Activated naive CD4-positive, alpha-beta T cell treated with anti-CD3 and anti-CD28 coated beads for 36 hours (primary cell): ENCODE results near the gene ATOH8. TPM values are rescaled to one million over a fixed set of nuclear protein-coding genes. Genes with fewer than 3 reads are reported as not detected.

Source experiments
- CTCF ChIA-PET: fragments of 350-600 bp; sonication (Branson Sonifier 250); formaldehyde crosslinking; loops from one replicate; lab custom pipeline; 2021; ENCODE audit warnings: antibody characterized with exemption; lab: Charles Lee
- DNase-seq: peaks from one replicate; pipeline ENCODE4 v3.0.0-alpha.2; 2020
- H3K27ac Mint-ChIP-seq: one replicate; pipeline ENCODE4 v1.8.0; 2021; ENCODE audit warnings: mild to moderate bottlenecking, mixed read lengths
- H3K27me3 Mint-ChIP-seq: one replicate; pipeline ENCODE4 v1.8.0; 2021; ENCODE audit warnings: low read depth, mixed read lengths
- H3K36me3 Mint-ChIP-seq: one replicate; pipeline ENCODE4 v1.8.0; 2021; ENCODE audit warnings: low read depth, mixed read lengths
- H3K4me1 Mint-ChIP-seq: one replicate; pipeline ENCODE4 v1.8.0; 2021; ENCODE audit warnings: low read depth, mixed read lengths
- H3K4me3 Mint-ChIP-seq: one replicate; pipeline ENCODE4 v1.8.0; 2021; ENCODE audit warnings: mild to moderate bottlenecking, moderate library complexity, mixed read lengths
- H3K9me3 Mint-ChIP-seq: one replicate; pipeline ENCODE4 v1.8.0; 2021; ENCODE audit warnings: mixed read lengths
- intact Hi-C: fragments of 100-400 bp; cut with micrococcal nuclease; formaldehyde crosslinking; loops from one replicate; pipeline ENCODE4 v1.15.1; 2023
- total RNA-seq, 2 experiments: library from RNA; stranded (reverse); gene quantifications; one replicate each; pipeline ENCODE4 v1.2.3, GENCODE V29; 2021

Gene ATOH8
- total RNA-seq, 2 experiments from 2014 or later: not detected

GRCh38 chr2:85750587-85751575, 2.9 kb upstream of the ATOH8 start:
- peaks cover 14% of the 10 kb centered on the region for H3K4me1 Mint-ChIP-seq
- no peaks in the 10 kb centered on the region for H3K36me3 Mint-ChIP-seq
- H3K9me3 Mint-ChIP-seq: no peaks in the 10 kb centered on the region
- intact Hi-C loops: loop anchor here (1.0 to 5.0 kb wide), 5 partner anchors 22 to 331 kb away; partner anchors contain the start of gene ST3GAL5
- CTCF ChIA-PET: interaction anchor here (0.5 to 6.0 kb wide), 20 partner anchors 8 to 380 kb away, joined by 3 to 41 read pairs (median 4); no protein-coding TSS in a partner anchor
- H3K27ac Mint-ChIP-seq: no peak overlapping the region
- peak; percentile 76 for DNase-seq
- peaks cover 58% of the 10 kb centered on the region for H3K27me3 Mint-ChIP-seq
- H3K4me3 Mint-ChIP-seq: no peak overlapping the region

- H3K4me3 Mint-ChIP-seq: no peak overlapping the region
- H3K27me3 Mint-ChIP-seq: peaks cover 58% of the 10 kb centered on the region
- no peak overlapping the region for H3K27ac Mint-ChIP-seq
Measured at GRCh38 chr2:85751627-85752026, 2.2 kb upstream of the ATOH8 start.

DNA sequence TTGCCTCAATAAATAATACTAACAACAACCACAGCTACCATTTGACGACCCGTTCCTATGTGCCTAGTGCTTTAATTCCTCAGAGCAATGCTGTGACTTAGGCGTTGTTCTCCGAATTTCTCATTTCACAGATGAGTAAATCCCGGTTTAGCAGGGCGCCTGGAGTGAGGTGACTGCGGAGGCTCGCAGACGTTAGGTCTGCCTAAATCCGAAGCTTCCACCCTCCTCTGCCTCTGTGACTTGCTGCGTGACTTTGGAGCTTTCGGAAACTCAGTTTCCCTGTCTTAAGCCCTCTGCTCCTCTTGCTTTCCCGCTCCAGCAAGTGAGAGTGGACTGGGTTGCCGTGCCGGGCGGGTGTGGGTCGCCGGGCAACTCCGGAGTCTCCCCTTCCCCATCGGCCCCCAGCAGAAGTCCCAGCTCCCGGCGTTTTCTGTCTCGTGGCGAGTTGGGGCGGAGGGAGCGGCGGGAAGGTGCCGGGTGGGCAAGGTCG, 711 bp upstream of the ATOH8 start:
- intact Hi-C loops: loop anchor here (5.0 kb wide), 2 partner anchors 134 to 329 kb away; partner anchors contain the start of gene ST3GAL5
- no peaks in the 10 kb centered on the region for H3K36me3 Mint-ChIP-seq
- CTCF ChIA-PET: interaction anchor here (0.8 to 6.0 kb wide), 5 partner anchors 11 to 335 kb away, joined by 3 to 41 read pairs (median 3); no protein-coding TSS in a partner anchor
- peaks cover 14% of the 10 kb centered on the region for H3K4me1 Mint-ChIP-seq
- H3K27me3 Mint-ChIP-seq: peaks cover 63% of the 10 kb centered on the region
- DNase-seq: peak; percentile 17
- H3K27ac Mint-ChIP-seq: no peak overlapping the region
- H3K9me3 Mint-ChIP-seq: no peaks in the 10 kb centered on the region
- H3K4me3 Mint-ChIP-seq: no peak overlapping the region

More at GRCh38 chr2:85751627-85752026, 2.2 kb upstream of the ATOH8 start:
- Mint-ChIP-seq H3K4me1 (peaks cover 14% of the 10 kb centered on the region), H3K9me3 (no peaks in the 10 kb centered on the region), H3K36me3 (no peaks in the 10 kb centered on the region)
- DNase-seq: no peak
- intact Hi-C loops: loop anchor here (2.0 to 5.0 kb wide), 4 partner anchors 23 to 331 kb away; partner anchors contain the start of gene ST3GAL5
- CTCF ChIA-PET: interaction anchor here (0.9 to 6.0 kb wide), 12 partner anchors 9 to 285 kb away, joined by 3 to 41 read pairs (median 6); no protein-coding TSS in a partner anchor

DNA sequence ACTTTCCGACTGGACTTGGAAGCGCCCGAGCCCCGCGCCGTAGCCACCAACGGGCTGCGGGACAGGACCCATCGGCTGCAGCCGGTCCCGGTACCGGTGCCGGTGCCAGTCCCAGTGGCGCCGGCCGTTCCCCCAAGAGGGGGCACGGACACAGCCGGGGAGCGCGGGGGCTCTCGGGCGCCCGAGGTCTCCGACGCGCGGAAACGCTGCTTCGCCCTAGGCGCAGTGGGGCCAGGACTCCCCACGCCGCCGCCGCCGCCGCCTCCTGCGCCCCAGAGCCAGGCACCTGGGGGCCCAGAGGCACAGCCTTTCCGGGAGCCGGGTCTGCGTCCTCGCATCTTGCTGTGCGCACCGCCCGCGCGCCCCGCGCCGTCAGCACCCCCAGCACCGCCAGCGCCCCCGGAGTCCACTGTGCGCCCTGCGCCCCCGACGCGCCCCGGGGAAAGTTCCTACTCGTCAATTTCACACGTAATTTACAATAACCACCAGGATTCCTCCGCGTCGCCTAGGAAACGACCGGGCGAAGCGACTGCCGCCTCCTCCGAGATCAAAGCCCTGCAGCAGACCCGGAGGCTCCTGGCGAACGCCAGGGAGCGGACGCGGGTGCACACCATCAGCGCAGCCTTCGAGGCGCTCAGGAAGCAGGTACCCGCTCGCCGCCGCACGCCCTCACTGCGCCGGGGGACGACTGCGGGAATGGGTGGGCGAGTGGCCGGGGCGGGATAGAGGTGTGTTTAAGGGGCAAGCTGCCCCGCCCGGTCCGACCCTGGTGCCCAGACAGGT, 713 bp downstream of the ATOH8 start:
- Mint-ChIP-seq H3K36me3 (no peaks in the 10 kb centered on the region), H3K4me3 (peak overlapping the region; percentile 68), H3K9me3 (no peaks in the 10 kb centered on the region), H3K27me3 (peaks cover 62% of the 10 kb centered on the region), H3K27ac (no peak overlapping the region), H3K4me1 (peaks cover 14% of the 10 kb centered on the region)
- DNase-seq: peak; percentile 48
- CTCF ChIA-PET: interaction anchor here (2.2 to 6.0 kb wide), 2 partner anchors 25 to 59 kb away, joined by 7 to 41 read pairs; no protein-coding TSS in a partner anchor
- intact Hi-C loops: loop anchor here (5.0 kb wide), 2 partner anchors 133 to 328 kb away; partner anchors contain the start of gene ST3GAL5

DNA sequence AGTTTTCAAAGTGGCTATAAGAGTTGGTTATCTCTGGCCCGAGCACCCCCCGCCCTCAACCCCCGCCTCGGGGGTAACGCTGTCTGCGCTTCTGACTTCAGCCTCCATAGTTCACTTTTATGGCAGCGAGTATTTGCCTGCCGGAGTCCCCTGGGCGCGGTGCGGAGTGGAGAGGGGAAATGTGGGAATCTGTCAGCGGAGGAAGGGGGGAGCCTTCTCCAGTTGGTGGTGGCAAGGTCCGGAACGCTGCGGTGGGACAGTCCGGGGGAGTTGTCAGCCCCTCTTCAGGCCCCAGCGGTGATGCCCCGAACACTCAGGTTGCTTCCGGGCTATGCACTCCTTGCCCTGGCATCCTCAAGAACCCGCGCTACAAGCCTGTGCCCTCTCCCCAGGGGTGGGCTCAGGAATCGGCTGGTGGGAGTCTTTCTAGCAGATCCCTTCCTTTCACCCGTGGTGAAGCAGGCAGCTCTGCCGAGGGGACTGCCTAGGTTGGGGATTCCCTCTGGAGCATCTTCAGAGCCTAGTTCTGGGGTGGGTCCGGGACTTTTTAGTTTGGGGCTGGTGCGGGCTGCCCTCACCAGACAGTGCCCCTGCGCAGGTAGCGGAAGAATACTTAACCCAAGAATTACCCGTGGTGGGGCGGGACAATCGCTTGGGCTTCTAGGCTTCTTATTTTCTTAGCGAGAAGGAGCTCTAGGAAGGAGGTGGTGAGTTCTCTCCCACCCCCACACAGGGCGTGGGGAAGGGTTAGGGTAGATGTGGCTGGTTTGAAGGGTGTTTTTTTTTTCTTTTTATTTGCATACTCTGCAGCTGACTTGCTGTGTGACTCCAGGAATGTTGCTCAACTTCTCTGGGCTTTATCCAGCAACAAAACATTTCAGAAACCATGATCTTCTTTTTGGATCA, 1.6 kb downstream of the ATOH8 start:
- H3K4me1 Mint-ChIP-seq: peaks cover 14% of the 10 kb centered on the region
- peak; percentile 16 for DNase-seq
- H3K27me3 Mint-ChIP-seq: peaks cover 61% of the 10 kb centered on the region
- H3K36me3 Mint-ChIP-seq: no peaks in the 10 kb centered on the region
- intact Hi-C loops: no loop called here
- H3K4me3 Mint-ChIP-seq: peak overlapping the region; percentile 68
- CTCF ChIA-PET: interaction anchor here (1.1 to 1.4 kb wide), 2 partner anchors 8 to 10 kb away, joined by 3 to 4 read pairs; no protein-coding TSS in a partner anchor
- no peaks in the 10 kb centered on the region for H3K9me3 Mint-ChIP-seq
- H3K27ac Mint-ChIP-seq: no peak overlapping the region

DNA sequence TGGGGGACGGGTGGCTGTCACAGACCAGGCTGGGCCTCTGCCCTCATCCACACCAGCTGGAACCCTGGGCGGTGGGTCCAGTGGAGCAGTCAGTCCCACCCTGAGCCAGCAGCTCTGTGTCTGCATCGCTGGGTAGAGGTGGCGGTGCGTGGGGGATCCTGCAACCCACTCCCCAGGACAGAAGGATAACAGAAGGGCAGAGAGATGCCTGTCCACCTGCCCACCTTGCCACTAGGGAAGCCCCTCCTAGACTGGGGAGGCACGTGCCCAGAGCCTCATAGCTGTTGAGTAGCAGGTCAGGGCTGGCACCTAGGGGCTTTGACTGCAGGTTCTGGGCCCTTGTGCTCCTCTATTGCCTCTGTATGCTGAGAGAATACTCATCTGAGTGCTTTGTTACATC, 2.4 kb downstream of the ATOH8 start:
- intact Hi-C loops: no loop called here
- Mint-ChIP-seq H3K4me3 (no peak overlapping the region), H3K36me3 (no peaks in the 10 kb centered on the region), H3K9me3 (no peaks in the 10 kb centered on the region), H3K27ac (no peak overlapping the region), H3K27me3 (peaks cover 54% of the 10 kb centered on the region), H3K4me1 (peaks cover 14% of the 10 kb centered on the region)
- CTCF ChIA-PET: interaction anchor here (1.1 to 2.1 kb wide), 3 partner anchors 9 to 58 kb away, joined by 3 to 7 read pairs (median 4); no protein-coding TSS in a partner anchor
- no peak for DNase-seq

DNA sequence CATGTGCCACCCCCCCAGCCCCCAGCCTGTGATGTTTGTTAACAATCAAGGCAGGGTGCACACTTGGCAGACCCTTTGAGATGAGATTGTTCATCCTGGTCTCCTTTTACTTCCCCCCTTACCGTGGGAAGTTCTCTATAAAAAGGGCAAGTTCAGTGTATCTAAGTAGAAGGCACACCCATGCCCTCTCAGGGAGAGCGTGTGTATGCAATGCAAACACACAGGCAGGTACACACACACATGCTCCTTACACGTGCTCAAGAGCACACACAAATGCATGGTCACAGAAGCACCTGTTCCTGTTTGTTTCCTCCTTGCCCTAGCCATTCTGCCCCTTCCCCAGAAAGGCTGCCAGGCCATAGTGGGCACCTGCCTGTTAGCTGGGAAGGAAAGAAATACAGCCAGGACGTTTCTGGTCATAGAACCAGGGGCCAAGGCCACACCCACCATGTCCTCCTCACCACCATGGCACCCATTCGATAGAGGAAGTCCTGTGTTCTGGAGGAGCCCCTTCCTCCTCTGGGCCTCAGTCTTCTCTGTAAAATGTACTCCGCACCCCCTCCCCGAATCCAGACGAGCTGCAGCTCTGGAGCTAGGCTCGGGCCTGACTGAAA, 3.1 kb downstream of the ATOH8 start:
- Mint-ChIP-seq H3K27ac (no peak overlapping the region), H3K9me3 (no peaks in the 10 kb centered on the region), H3K4me3 (no peak overlapping the region), H3K36me3 (no peaks in the 10 kb centered on the region), H3K27me3 (peaks cover 47% of the 10 kb centered on the region), H3K4me1 (peaks cover 14% of the 10 kb centered on the region)
- intact Hi-C loops: no loop called here
- CTCF ChIA-PET: interaction anchor here (1.4 to 2.1 kb wide), 2 partner anchors 12 to 57 kb away, joined by 4 to 7 read pairs; no protein-coding TSS in a partner anchor
- no peak for DNase-seq

DNA sequence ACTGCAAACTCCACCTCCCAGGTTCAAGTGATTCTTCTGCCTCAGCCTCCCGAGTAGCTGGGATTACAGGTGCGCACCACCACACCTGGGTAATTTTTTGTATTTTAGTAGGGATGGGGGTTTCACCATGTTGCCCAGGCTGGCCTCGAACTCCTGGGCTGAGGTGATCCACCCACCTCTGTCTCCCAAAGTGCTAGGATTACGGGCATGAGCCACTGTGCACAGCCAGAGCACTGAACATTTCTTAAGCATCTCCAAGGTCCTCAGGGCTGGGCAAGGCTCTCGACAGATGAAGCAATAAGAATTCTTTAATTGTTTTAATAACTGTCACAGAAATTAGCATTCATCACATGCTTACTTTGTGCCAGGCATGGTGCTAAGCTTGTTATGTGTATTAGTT, 4.1 kb downstream of the ATOH8 start:
- no peak for DNase-seq
- CTCF ChIA-PET: interaction anchor here (2.1 kb wide), 1 partner anchor 56 kb away, joined by 7 read pairs; no protein-coding TSS in a partner anchor
- intact Hi-C loops: no loop called here
- Mint-ChIP-seq H3K9me3 (no peaks in the 10 kb centered on the region), H3K27ac (no peak overlapping the region), H3K4me3 (no peak overlapping the region), H3K27me3 (peaks cover 37% of the 10 kb centered on the region), H3K4me1 (peaks cover 14% of the 10 kb centered on the region), H3K36me3 (no peaks in the 10 kb centered on the region)

- Mint-ChIP-seq H3K36me3 (no peaks in the 10 kb centered on the region), H3K4me1 (peaks cover 12% of the 10 kb centered on the region), H3K4me3 (no peak overlapping the region), H3K27me3 (peaks cover 34% of the 10 kb centered on the region), H3K27ac (no peak overlapping the region), H3K9me3 (no peaks in the 10 kb centered on the region)
- intact Hi-C loops: no loop called here
- CTCF ChIA-PET: no interaction called here
- DNase-seq: no peak
Measured at GRCh38 chr2:85758361-85759256, 4.8 kb downstream of the ATOH8 start.

GRCh38 chr2:85759257-85759613, 5.4 kb downstream of the ATOH8 start:
- H3K27ac Mint-ChIP-seq: no peak overlapping the region
- intact Hi-C loops: no loop called here
- H3K27me3 Mint-ChIP-seq: peaks cover 34% of the 10 kb centered on the region
- DNase-seq: no peak
- H3K4me1 Mint-ChIP-seq: peaks cover 10% of the 10 kb centered on the region
- no peaks in the 10 kb centered on the region for H3K9me3 Mint-ChIP-seq
- H3K4me3 Mint-ChIP-seq: no peak overlapping the region
- CTCF ChIA-PET: interaction anchor here (0.7 to 1.7 kb wide), 2 partner anchors 30 to 55 kb away, joined by 3 to 4 read pairs; no protein-coding TSS in a partner anchor
- H3K36me3 Mint-ChIP-seq: no peaks in the 10 kb centered on the region
